Stimulated activated CD4-positive, alpha-beta T cell treated with anti-CD3 and anti-CD28 coated beads, Interleukin-12 subunit alpha, Interleukin-12 subunit beta, amount 100 ng/mL, for 24 hours (primary cell): ENCODE results near the gene CDK8.
A peak's percentile ranks its signal among the peaks of the same experiment; 100 is the strongest.
"Not testable (repeated sequence)": the region's sequence is repeated elsewhere in the genome, so short reads cannot be mapped to it uniquely, and the experiment has no call there.

Experiments used
- DNase-seq, 2 experiments: peaks; one replicate each; pipeline ENCODE4 v3.0.0-alpha.2; 2020; ENCODE audit warnings: low read depth in 2 of 2

Gene CDK8

DNA sequence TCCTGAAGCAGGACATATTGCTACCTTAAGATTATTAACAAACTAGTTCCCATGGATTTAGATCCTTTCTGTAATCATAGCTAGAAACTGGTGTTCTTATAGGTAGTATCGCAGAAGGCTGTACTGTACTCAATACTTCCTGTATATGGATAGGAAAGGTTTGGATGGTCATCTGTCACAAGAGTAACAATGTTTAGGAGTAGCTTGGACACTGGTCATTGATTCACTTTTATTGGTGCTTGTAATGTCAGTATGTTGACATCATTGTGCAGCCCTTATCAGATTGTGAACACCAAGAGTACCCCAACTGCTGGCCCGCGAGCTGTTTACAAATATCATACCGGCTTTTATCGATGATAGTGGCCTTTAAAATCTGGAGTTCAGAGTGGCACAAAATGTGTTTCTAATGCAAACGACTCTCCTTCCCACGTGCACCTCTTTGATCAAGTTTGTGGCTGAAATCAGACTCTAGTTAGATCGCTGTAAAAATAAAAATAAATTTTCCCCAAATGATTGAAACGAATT is 605 bp upstream of the CDK8 start:
- no peak for DNase-seq

DNA sequence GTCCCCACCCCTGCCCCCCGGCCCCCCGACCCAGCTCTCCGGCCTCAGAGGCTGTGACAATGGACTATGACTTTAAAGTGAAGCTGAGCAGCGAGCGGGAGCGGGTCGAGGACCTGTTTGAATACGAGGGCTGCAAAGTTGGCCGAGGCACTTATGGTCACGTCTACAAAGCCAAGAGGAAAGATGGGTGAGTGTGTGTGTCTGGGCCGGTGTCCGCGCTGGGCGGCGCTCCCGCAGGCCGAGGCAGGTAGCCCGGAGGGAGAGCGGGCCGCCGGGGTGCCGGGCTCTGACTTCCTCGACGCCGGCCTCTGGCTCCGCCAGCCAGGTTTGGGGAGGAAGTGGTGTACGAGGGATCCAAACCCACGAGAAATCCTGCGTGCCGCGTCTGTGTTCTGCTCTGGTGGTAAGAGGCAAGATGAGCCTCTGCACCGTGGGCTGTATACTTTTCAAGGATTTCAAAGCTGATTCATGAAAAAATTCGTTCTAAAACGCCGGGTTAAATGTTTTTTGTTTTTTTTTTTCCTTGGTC is 718 bp downstream of the CDK8 start:
- DNase-seq: peak in 1 of 2 experiments; percentile 31

DNA sequence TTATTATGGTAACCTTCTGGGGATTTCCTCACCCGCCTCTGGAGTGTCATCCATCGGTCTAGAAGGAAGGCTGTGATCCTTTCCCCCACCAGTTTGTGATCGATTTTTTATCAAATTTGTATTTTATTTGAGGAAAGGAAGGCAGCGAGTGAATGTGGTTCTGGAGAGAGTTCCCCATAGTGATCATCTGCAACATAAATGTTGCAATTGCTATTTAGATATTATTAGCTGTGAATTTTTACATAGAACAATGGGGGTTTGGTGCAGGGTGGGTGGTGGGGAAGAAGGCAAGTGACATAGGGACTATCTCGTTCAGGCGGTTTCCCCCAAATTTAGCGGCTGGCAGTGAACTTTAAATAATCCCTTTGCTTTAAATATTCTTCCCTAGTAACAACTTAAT is 1.2 kb downstream of the CDK8 start:
- DNase-seq: no peak

DNA sequence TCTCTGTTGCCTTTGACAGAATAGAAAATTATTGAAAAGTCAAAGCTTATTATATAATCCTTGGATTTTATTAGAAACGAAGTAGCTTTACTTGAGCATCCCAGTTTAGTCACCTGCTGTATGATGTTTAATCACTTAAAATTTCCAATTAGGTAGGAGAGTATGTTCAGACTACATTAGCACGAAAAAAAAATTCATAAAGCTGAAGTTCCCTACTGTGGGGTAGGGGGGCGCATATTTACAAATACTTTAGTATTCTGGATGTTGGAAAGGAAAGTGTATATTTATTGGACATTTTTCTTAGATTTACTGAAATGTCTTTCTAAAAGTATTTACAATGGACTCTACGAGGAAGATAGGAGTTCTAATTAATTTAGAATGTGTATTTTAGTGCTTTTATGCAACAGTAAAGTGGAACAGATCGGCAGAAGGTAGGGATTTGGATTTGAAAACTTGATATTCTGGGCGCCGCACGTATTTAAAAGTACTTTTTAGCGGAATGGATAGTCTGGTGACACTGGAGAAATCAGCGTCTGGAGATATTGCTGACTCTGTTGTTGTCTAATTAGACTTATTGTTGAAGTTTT is 1.9 kb downstream of the CDK8 start:
- DNase-seq: no peak

DNA sequence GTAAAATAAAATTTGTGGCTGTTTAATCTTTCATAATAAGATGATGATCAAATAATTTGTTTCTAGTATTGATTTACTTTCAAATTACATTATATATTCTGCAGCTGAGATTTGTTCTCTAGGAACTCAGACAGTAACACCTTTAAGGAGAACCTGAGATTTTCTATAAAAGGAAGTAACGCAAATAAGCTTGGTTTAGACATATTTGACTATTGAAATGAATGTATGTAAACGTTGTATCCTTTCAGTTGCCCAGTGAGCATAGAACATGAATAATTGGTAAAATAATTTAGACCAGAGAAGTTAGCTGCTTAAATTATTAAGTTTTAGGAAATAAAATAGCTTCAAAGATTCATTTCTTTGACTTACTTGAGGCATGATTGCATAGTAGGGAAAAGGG is 3.1 kb downstream of the CDK8 start:
- no peak for DNase-seq

DNA sequence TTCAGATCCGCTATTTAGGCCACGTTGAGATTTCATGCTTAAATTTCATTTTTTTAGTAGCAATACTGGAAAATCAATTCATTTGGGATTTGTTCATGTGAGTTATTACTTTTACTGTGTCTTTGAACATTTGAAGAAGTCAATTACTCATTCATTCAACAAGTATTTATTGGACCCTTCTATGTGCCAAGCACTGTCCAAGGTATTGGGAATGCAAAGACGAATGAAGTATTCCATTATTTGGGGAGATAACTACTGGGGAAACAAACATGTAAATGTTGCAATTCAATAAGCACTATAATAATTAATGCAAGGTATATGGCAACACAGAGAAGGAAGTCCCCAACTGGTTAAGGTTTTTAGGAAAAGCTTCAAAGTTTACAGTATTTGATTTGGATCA is 5.7 kb downstream of the CDK8 start:
- DNase-seq: no peak

DNA sequence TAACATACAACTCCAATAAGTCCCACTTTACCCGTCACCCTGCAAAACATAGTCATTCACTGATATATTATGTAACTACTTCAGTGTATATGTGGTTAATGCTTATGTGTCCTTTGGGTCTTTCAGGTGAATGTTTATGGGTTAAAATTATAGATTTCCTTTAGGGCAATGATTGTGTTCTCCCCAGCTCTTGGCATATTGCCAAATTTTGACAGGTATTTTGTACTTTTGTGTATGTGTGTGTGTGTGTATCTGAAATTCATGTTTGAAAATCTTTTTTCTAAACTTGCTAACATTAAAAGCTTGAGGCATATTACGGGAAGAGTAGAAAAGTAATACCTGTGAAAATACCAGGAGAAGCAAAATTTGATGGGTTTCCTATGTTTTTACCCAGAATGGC is 8.2 kb downstream of the CDK8 start:
- DNase-seq: no peak

DNA sequence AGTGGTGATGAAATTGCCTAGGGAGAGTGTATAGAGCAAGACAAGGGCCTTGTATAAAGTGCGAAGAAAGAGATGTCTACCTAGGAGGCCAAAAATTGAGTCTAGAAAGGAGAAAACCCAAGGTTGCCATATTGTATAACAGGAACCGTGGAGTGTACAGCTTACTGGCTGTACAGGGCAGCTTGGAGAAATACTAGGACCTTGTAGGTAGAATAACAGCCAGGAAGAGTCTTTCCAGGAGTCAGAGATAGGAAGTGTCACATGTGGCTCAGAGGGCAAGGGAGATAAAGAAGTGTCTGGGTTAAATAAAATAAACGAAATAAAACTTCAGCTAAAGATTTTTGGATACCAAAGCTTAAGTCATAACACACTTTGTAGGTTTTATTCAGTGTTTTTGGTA is 12.4 kb downstream of the CDK8 start:
- no peak for DNase-seq

DNA sequence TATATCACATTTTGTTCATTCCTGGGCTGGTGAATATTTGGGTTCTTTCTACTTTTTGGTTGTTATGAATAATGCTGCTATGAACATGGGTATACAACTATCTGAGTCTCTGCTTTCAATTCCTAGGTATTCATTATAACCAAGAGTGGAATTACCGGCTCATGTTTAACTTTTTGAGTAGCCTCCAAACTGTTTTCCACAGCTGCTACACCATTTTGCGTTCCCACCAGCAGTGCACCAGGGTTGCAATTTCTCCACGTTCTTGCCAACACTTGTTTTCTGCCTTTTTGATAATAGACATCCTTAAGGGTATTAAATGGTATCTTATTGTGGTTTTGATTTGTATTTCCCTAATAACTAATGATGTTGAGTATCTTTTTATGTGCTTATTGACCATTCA is 16.8 kb downstream of the CDK8 start:
- no peak for DNase-seq

DNA sequence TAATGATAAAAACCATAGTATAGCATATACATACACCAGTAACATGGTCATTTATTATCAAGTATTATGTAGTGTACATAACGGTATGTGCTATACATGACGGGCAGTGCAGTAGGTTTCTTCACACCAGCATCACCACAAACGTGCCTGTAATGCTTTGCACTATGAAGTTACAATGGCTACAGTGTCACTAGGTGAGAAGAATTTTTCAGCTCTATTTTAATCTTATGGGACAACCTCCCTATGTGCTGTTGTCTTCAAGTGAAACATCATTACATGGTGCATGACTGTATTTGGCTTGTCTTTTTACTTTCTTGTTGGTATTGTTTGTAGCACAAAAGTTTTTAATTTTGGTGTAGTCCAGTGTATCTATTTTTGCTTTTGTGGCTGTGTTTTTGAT is 18.7 kb downstream of the CDK8 start:
- DNase-seq: no peak

DNA sequence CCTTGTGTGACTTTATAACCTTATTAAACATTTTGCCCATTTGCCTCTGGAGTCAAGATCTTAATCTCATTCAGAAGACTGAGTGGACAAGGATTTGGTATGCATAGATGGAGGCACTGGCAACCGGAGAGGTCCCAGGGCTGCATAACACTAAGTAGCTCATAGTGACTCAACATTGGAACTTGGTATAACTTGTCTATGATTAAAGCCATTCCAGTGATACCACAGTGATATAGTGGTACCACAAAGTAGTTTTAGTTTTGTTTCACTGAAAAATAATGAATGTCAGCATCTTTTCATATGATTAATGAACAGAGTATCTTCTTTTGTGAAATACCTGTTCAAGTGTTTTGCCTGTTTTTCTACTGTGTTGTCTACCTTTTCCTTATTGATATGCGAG is 26.4 kb downstream of the CDK8 start:
- DNase-seq: no peak

DNA sequence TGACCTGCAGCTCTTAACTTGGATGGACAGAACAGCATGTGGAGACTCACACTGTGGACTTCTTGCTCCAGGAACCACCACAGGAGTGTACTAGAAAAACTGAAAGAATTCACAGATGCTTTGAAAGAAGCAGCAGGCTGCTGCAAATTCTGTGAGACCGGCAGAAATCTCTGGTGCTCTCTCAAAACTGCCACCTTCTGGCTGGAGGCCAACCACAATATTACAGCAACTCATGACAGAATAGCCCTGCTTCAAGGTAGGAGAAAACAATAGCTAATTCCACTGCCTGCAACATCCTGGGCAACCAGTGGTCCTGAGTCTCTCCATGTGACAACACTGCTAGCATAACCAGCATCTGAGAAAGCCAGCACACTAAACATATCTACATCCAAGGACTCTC is 26.9 kb downstream of the CDK8 start:
- DNase-seq: no peak

DNA sequence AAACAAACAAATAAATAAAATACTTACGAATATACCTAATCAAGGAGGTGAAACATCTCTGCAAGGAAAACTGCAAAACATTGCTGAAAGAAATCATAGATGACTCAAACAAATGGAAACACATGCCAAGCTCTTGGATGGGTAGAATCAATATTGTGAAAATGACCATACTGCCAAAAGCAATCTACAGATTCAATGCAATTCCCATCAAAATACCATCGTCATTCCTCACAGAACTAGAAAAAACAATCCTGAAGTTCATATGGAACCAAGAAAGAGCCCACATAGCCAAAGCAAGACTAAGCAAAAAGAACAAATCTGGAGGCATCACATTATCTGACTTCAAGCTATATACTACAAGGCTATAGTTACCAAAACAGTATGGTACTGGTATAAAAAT is 32.0 kb downstream of the CDK8 start:
- DNase-seq: not testable (repeated sequence)

DNA sequence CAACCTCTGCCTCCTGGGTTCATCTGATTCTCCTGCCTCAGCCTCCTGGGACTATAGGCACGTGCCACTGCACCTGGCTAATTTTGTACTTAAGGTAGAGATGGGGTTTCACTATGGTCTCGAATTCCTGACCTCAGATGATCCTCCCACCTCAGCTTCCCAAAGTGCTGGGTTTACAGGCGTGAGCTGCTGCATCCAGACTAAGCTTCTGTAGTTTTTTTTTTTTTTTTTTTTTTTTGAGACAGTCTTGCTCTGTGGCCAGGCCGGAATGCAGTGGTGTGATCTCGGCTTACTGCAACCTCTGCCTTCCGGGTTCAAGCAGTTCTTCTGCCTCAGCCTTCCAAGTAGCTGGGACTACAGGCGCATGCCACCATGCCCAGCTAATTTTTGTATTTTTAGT is 34.9 kb downstream of the CDK8 start:
- DNase-seq: not testable (repeated sequence)

DNA sequence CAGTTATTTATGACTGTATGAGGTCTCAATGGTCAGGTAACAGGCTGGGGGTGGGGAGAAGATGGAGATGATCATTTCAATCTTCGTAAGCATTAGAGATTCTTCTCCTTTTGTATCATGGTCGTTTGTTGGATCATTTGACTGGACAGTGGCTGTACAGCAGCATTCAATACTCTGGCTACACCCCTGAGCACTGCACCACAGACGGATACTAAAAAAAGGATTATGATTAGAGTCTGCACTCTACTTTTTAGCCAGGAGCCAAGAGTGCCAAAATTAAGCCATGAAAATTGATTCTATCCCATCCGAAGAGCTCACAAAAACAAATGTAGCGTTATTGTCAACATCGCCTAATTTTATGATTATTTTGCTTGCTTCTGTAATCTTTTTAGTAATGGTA is 41.9 kb downstream of the CDK8 start:
- no peak for DNase-seq

DNA sequence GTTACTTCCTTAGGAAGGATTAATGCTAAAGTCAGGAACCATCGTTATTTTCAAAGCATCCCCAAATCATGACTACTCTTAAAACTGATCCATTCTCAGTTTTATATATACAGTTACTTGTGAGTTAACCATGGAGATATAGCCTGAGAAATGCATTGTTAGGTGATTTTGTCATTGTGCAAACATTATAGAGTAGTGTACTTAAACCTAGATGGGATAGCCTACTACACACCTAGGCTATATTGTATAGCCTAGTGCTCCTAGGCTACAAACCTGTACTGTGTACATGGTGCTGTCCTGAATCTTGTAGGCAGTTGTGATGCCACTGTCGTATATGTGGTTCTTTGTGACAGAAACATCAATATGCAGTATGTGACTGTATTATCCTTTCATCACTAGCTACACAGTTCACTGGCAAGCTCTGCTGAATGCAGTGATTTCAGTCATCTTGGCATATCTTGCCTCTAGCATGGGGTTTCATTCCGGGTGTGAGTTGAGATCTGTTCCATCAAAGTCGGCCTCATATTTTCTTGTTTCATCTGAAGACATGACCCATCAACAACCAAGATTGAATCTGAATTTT is 45.3 kb downstream of the CDK8 start:
- no peak for DNase-seq

DNA sequence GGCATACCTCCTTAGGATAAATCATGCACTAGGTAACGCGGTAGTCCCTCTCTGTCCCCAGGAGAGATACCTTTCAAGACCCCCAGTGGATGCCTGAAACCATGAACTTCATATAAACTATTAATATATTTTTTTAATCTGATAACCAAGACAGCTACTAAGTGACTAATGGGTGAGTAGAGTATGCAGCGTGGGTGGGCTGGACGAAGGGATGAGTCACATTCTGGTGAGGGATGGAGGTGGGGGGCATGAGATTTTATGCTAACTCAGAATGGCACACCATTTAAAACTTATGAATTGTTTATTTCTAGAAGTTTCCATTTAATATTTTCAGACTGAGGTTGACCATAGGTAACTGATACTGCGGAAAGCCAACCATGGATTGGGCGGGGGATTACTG is 46.2 kb downstream of the CDK8 start:
- DNase-seq: no peak

DNA sequence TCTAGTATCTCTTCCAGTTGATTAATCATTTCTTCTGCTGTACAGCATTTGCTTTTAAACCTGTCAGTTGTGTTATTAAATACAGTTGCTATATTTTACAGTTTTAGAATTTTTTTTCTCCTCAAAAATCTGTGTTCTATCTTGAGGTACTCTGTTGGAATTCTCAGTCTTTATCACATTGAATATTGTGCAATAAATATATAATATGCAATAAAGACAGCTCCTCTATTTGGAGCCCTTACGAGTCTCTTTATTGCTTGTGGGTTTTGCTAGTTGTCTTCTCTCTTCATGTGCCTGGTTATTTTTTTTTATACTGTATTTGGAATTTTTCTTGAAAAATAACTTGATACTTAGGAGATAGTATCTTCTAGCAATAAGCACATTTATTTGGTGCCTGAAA is 51.7 kb downstream of the CDK8 start:
- no peak for DNase-seq

DNA sequence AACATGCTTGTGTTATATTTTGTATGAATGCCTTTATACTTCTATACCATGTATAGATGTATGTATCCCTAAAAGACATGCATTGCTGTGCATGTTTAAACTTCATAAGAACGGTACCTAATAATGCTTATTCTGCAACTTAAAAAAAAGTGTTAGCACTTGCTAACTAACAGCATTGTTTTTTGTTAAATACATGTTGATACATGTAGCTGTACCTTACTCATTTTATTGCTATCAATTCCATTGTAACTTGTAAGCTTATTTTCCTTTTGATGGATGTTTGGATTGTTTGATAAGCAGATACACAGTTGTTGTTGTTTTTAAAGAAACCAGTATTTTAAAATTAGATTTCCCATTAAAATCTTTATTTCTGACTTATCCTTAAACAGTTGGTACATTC is 53.8 kb downstream of the CDK8 start:
- DNase-seq: no peak

DNA sequence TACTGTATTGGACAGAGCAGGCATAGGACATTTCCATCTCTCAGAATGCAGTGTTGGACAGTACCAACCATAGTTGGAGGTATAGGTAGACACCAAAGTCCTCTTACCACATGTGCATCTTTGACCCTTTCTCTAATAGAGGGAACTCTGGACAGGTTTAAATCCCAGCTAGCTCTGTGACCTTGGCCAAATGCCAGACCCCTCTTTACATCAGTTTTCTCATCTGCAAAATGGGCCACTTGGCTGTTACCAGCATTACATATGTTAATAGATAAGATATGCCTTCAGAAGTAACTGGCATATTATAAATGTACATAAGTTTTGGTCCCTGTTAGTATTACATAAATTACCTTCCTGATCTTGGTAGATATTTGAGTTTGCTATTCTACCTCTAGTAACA is 54.3 kb downstream of the CDK8 start:
- no peak for DNase-seq

DNA sequence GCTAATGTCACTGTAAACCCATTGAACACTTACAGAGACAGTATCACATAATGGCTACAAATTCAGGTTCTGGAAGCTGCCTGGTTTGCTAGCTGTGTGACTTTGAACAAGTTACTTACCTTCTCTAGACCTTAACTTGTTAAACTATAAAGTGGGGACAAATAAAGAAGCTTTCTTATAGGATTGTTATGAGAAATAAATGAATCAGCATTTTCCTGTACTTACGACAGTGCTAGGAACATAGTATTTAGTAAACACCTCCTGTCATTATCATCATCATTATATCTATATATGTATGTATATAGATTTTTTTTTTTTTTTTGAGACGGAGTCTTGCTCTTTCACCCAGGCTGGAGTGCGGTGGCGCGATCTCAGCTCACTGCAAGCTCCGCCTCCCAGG is 54.9 kb downstream of the CDK8 start:
- no peak for DNase-seq

DNA sequence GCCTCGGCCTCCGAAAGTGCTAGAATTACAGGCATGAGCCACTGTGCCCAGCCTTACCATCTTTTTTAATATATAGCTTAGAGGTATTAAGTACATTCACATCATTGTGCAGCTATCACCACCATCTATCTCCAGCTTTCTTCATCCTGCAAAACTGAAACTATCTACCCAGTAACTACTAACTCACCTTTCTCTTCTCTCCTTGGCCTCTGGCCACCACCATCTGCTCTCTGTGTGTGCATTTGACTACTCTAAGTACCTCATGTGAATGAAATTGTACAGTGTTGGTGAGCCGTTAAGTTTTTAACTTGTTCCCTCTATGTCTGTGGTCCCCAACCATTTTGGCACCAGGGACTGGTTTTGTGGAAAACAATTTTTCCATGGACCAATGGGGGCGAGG is 56.1 kb downstream of the CDK8 start:
- DNase-seq: no peak

DNA sequence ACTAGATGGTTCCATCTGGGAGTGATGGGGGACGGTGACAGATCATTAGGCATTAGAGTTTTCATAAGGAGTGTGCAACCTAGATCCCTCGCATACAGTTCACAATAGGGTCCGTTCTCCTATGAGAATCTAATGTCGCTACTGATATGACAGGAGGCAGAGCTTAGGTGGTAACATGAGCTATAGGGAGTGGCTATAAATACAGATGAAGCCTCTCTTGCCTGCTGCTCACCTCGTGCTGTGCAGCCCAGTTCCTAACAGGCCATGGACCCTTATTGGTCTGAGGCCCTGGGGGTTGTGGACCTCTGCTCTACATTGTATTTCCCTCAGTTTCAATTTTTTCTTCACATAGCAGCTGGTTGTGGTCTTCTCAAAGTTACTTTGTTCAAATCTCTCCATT is 56.5 kb downstream of the CDK8 start:
- DNase-seq: no peak

DNA sequence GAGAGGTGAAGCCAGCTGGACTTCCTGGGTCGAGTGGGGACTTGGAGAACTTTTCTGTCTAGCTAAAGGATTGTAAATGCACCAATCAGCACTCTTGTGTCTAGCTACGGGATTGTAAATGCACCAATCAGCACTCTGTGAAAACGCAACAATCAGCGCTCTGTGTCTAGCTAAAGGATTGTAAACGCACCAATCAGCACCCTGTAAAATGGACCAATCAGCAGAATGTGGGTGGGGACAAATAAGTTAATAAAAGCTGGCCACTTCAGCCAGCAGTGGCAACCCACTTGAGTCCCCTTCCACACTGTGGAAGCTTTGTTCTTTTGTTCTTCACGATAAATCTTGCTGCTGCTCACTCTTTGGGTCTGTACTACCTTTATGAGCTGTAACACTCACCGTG is 58.1 kb downstream of the CDK8 start:
- not testable (repeated sequence) for DNase-seq
